ENCODE results near the gene POPDC2. TPM values are rescaled to one million over a fixed set of nuclear protein-coding genes. Genes with fewer than 3 reads are reported as not detected.

POPDC2 gene
- total and polyA plus RNA-seq, 8 donors: 1.4 to 10.7 (median 8.7) TPM

GRCh38 chr3:119627461-119627860 lies 32.9 kb downstream of the POPDC2 start:
- Histone ChIP-seq H3K27me3 (no peaks in the 10 kb centered on the region), H3K4me1 (peaks cover 0 to 18% (median 9%) of the 10 kb centered on the region in 4 donors)
- 56 to 68% (median 62%) methylated on average over 8 of the region's 8 CpGs for WGBS, 5 donors

GRCh38 chr3:119626196-119626595 lies 34.2 kb downstream of the POPDC2 start:
- H3K27me3 ChIP-seq: no peaks in the 10 kb centered on the region
- H3K27ac ChIP-seq: no peak overlapping the region
- TF ChIP-seq EP300 (IDR thresholded peaks at IDR 0.05): no peak
- TF ChIP-seq POLR2AphosphoS5 (IDR thresholded peaks at IDR 0.05): no peak
- TF ChIP-seq CTCF (IDR thresholded peaks at IDR 0.05): no peak
- TF ChIP-seq POLR2A (IDR thresholded peaks at IDR 0.05): no peak
- 86 to 100% (median 94%) methylated on average over 1 of the region's 1 CpG for WGBS, 5 donors
- no peaks in the 10 kb centered on the region for H3K9me3 ChIP-seq
- intact Hi-C loops (cut with DNase I; ENCODE audit: low total_unique reads): no loop called here
- no peak for DNase-seq
- H3K36me3 ChIP-seq: no peaks in the 10 kb centered on the region
- H3K4me1 ChIP-seq: peaks cover 0 to 18% (median 5%) of the 10 kb centered on the region in 4 donors
- no peak overlapping the region for H3K4me3 ChIP-seq

More at GRCh38 chr3:119627461-119627860, 32.9 kb downstream of the POPDC2 start:
- Histone ChIP-seq H3K27ac (peak overlapping the region in 3 of 5 donors; percentile 14 to 73 (median 39)), H3K9me3 (no peaks in the 10 kb centered on the region), H3K4me3 (no peak overlapping the region), H3K36me3 (no peaks in the 10 kb centered on the region)
- no peak for TF ChIP-seq EP300 (IDR thresholded peaks at IDR 0.05)
- TF ChIP-seq POLR2A (IDR thresholded peaks at IDR 0.05): no peak
- TF ChIP-seq CTCF (IDR thresholded peaks at IDR 0.05): no peak
- no peak for TF ChIP-seq POLR2AphosphoS5 (IDR thresholded peaks at IDR 0.05)
- DNase-seq: no peak
- intact Hi-C loops (cut with DNase I; ENCODE audit: low total_unique reads): no loop called here

GRCh38 chr3:119625451-119626153 lies 34.8 kb downstream of the POPDC2 start:
- DNase-seq: no peak
- Histone ChIP-seq H3K27me3 (no peaks in the 10 kb centered on the region), H3K4me1 (peaks cover 0 to 16% (median 4%) of the 10 kb centered on the region in 4 donors), H3K4me3 (no peak overlapping the region), H3K36me3 (no peaks in the 10 kb centered on the region), H3K27ac (no peak overlapping the region), H3K9me3 (no peaks in the 10 kb centered on the region)
- TF ChIP-seq CTCF (IDR thresholded peaks at IDR 0.05) (no peak), POLR2AphosphoS5 (IDR thresholded peaks at IDR 0.05) (no peak), EP300 (IDR thresholded peaks at IDR 0.05) (no peak)
- intact Hi-C loops (cut with DNase I; ENCODE audit: low total_unique reads): no loop called here
- WGBS, 5 donors: 81 to 85% (median 82%) methylated on average over 8 of the region's 8 CpGs

GRCh38 chr3:119624002-119624720 lies 36.2 kb downstream of the POPDC2 start:
- Histone ChIP-seq H3K27me3 (no peaks in the 10 kb centered on the region), H3K4me1 (peaks cover 0 to 1% (median 0%) of the 10 kb centered on the region in 4 donors), H3K36me3 (no peaks in the 10 kb centered on the region), H3K9me3 (no peaks in the 10 kb centered on the region), H3K4me3 (no peak overlapping the region), H3K27ac (no peak overlapping the region)
- DNase-seq: no peak
- WGBS, 5 donors: 83 to 92% (median 88%) methylated on average over 9 of the region's 9 CpGs
- intact Hi-C loops (cut with DNase I; ENCODE audit: low total_unique reads): no loop called here
- no peak for TF ChIP-seq EP300 (IDR thresholded peaks at IDR 0.05)
- no peak for TF ChIP-seq POLR2A (IDR thresholded peaks at IDR 0.05)
- no peak for TF ChIP-seq POLR2AphosphoS5 (IDR thresholded peaks at IDR 0.05)
- TF ChIP-seq CTCF (IDR thresholded peaks at IDR 0.05): no peak

Measured in stomach (tissue), 9 donors.